Measurements from ENCODE around the gene POLR2L.

The POLR2L gene

GRCh38 chr11:854601-855329 lies 12.4 kb upstream of the POLR2L start:
- Histone ChIP-seq H3K36me3 (ENCODE audit: control insufficient read depth, low read length) (no peaks in the 10 kb centered on the region), H3K9me3 (ENCODE audit: control insufficient read depth, insufficient read depth, low read length) (no peaks in the 10 kb centered on the region), H3K79me2 (ENCODE audit: control insufficient read depth, low read length) (no peaks in the 10 kb centered on the region), H3K4me3 (ENCODE audit: low read length) (no peak overlapping the region), H3K4me1 (ENCODE audit: control insufficient read depth, low read length) (no peaks in the 10 kb centered on the region), H3F3A (ENCODE audit: control insufficient read depth, insufficient read depth) (no peaks in the 10 kb centered on the region), H3K9me2 (replicated peaks; ENCODE audit: control insufficient read depth, low read length) (no peaks in the 10 kb centered on the region), H3K27me3 (ENCODE audit: control insufficient read depth, low read length) (peaks cover 3% of the 10 kb centered on the region), H4K20me1 (ENCODE audit: control insufficient read depth, insufficient read depth, low read depth, low read length) (0 out of 2 replicates have a peak, but pooled peaks cover 4% of the 10 kb centered on the region), H3K4me2 (ENCODE audit: low read length) (no peak overlapping the region), H3K27ac (ENCODE audit: low read depth, low read length) (no peak overlapping the region)
- TF ChIP-seq CTCF (IDR thresholded peaks at IDR 0.05; ENCODE audit: low read depth, low read length, poor library complexity, severe bottlenecking) (no peak), EZH2phosphoT487 (IDR thresholded peaks at IDR 0.05; ENCODE audit: borderline replicate concordance, low read length) (no peak)

- Histone ChIP-seq H3K36me3 (ENCODE audit: control insufficient read depth, low read length) (no peaks in the 10 kb centered on the region), H3K27ac (ENCODE audit: low read depth, low read length) (no peak overlapping the region)
- TF ChIP-seq CTCF (IDR thresholded peaks at IDR 0.05; ENCODE audit: low read depth, low read length, poor library complexity, severe bottlenecking): no peak
- no peak for TF ChIP-seq EZH2phosphoT487 (IDR thresholded peaks at IDR 0.05; ENCODE audit: borderline replicate concordance, low read length)
These were observed 11.5 kb upstream of the POLR2L start for GRCh38 chr11:853682-854448.

GRCh38 chr11:852762-853161 lies 10.4 kb upstream of the POLR2L start:
- H4K20me1 ChIP-seq (ENCODE audit: control insufficient read depth, insufficient read depth, low read depth, low read length): peaks cover 4% of the 10 kb centered on the region; the same call in 1 of the 2 replicates
- TF ChIP-seq EZH2phosphoT487 (IDR thresholded peaks at IDR 0.05; ENCODE audit: borderline replicate concordance, low read length) (no peak), CTCF (IDR thresholded peaks at IDR 0.05; ENCODE audit: low read depth, low read length, poor library complexity, severe bottlenecking) (no peak)
- H3K4me1 ChIP-seq (ENCODE audit: control insufficient read depth, low read length): peaks cover 15% of the 10 kb centered on the region

More at GRCh38 chr11:853682-854448, 11.5 kb upstream of the POLR2L start:
- Histone ChIP-seq H3K9me2 (replicated peaks; ENCODE audit: control insufficient read depth, low read length) (no peaks in the 10 kb centered on the region), H4K20me1 (ENCODE audit: control insufficient read depth, insufficient read depth, low read depth, low read length) (peaks cover 4% of the 10 kb centered on the region; the same call in 1 of the 2 replicates), H3K27me3 (ENCODE audit: control insufficient read depth, low read length) (peaks cover 9% of the 10 kb centered on the region), H3K79me2 (ENCODE audit: control insufficient read depth, low read length) (no peaks in the 10 kb centered on the region), H3F3A (ENCODE audit: control insufficient read depth, insufficient read depth) (no peaks in the 10 kb centered on the region), H3K4me1 (ENCODE audit: control insufficient read depth, low read length) (peaks cover 6% of the 10 kb centered on the region), H3K4me2 (ENCODE audit: low read length) (no peak overlapping the region), H3K4me3 (ENCODE audit: low read length) (no peak overlapping the region), H3K9me3 (ENCODE audit: control insufficient read depth, insufficient read depth, low read length) (no peaks in the 10 kb centered on the region)

More at GRCh38 chr11:852762-853161, 10.4 kb upstream of the POLR2L start:
- Histone ChIP-seq H3K36me3 (ENCODE audit: control insufficient read depth, low read length) (no peaks in the 10 kb centered on the region), H3K9me2 (replicated peaks; ENCODE audit: control insufficient read depth, low read length) (no peaks in the 10 kb centered on the region), H3K4me2 (ENCODE audit: low read length) (no peak overlapping the region), H3K79me2 (ENCODE audit: control insufficient read depth, low read length) (no peaks in the 10 kb centered on the region), H3F3A (ENCODE audit: control insufficient read depth, insufficient read depth) (no peaks in the 10 kb centered on the region), H3K27ac (ENCODE audit: low read depth, low read length) (no peak overlapping the region), H3K9me3 (ENCODE audit: control insufficient read depth, insufficient read depth, low read length) (no peaks in the 10 kb centered on the region), H3K27me3 (ENCODE audit: control insufficient read depth, low read length) (peaks cover 14% of the 10 kb centered on the region), H3K4me3 (ENCODE audit: low read length) (no peak overlapping the region)

All from DOHH2 (cell line).